ENCODE results near the gene ZWILCH. TPM values are rescaled to one million over a fixed set of nuclear protein-coding genes. Genes with fewer than 3 reads are reported as not detected.

Gene ZWILCH
- total RNA-seq, 2 experiments from 2014 or later: 28.9 to 30.0 TPM

GRCh38 chr15:66474963-66475362 is 30.2 kb upstream of the ZWILCH start:
- POLR2A ChIA-PET: interaction anchor here (0.9 to 1.9 kb wide), 2 partner anchors 10 to 23 kb away, joined by 3 to 7 read pairs; partner anchors contain the start of gene SNAPC5
- Mint-ChIP-seq H3K27ac (no peak overlapping the region), H3K4me1 (peaks cover 31% of the 10 kb centered on the region), H3K36me3 (ENCODE audit: low read depth) (peaks cover 17% of the 10 kb centered on the region), H3K4me3 (no peak overlapping the region), H3K27me3 (no peaks in the 10 kb centered on the region), H3K9me3 (no peaks in the 10 kb centered on the region)
- no peak for DNase-seq
- CTCF ChIA-PET: interaction anchor here (1.0 to 1.4 kb wide), 2 partner anchors 42 to 89 kb away, joined by 3 to 4 read pairs; no protein-coding TSS in a partner anchor

- POLR2A ChIA-PET: no interaction called here
- no peak overlapping the region for H3K4me3 Mint-ChIP-seq
- peaks cover 23% of the 10 kb centered on the region for H3K36me3 Mint-ChIP-seq (ENCODE audit: low read depth)
- peaks cover 17% of the 10 kb centered on the region for H3K4me1 Mint-ChIP-seq
- H3K27me3 Mint-ChIP-seq: no peaks in the 10 kb centered on the region
- CTCF ChIA-PET: no interaction called here
- H3K9me3 Mint-ChIP-seq: no peaks in the 10 kb centered on the region
- DNase-seq: no peak
- peak overlapping the region; percentile 33 for H3K27ac Mint-ChIP-seq
Observed at GRCh38 chr15:66476535-66476934, 28.6 kb upstream of the ZWILCH start.

- H3K36me3 Mint-ChIP-seq (ENCODE audit: low read depth): peaks cover 27% of the 10 kb centered on the region
- DNase-seq: no peak
- POLR2A ChIA-PET: no interaction called here
- CTCF ChIA-PET: no interaction called here
- H3K9me3 Mint-ChIP-seq: no peaks in the 10 kb centered on the region
- H3K4me3 Mint-ChIP-seq: no peak overlapping the region
- no peaks in the 10 kb centered on the region for H3K27me3 Mint-ChIP-seq
- no peak overlapping the region for H3K27ac Mint-ChIP-seq
- peaks cover 13% of the 10 kb centered on the region for H3K4me1 Mint-ChIP-seq
Observed at GRCh38 chr15:66477011-66477410, 28.1 kb upstream of the ZWILCH start.

- POLR2A ChIA-PET: no interaction called here
- Mint-ChIP-seq H3K36me3 (ENCODE audit: low read depth) (peaks cover 43% of the 10 kb centered on the region), H3K27ac (no peak overlapping the region), H3K4me1 (peaks cover 2% of the 10 kb centered on the region), H3K27me3 (no peaks in the 10 kb centered on the region), H3K4me3 (no peak overlapping the region), H3K9me3 (no peaks in the 10 kb centered on the region)
- CTCF ChIA-PET: no interaction called here
- no peak for DNase-seq
Observed at GRCh38 chr15:66480267-66480666, 24.9 kb upstream of the ZWILCH start.

- no peaks in the 10 kb centered on the region for H3K9me3 Mint-ChIP-seq
- no peak overlapping the region for H3K27ac Mint-ChIP-seq
- DNase-seq: no peak
- peaks cover 43% of the 10 kb centered on the region for H3K36me3 Mint-ChIP-seq (ENCODE audit: low read depth)
- CTCF ChIA-PET: no interaction called here
- peaks cover under 1% of the 10 kb centered on the region for H3K4me1 Mint-ChIP-seq
- H3K4me3 Mint-ChIP-seq: no peak overlapping the region
- no peaks in the 10 kb centered on the region for H3K27me3 Mint-ChIP-seq
- POLR2A ChIA-PET: interaction anchor here (0.6 kb wide), 1 partner anchor 10 kb away, joined by 3 read pairs; no protein-coding TSS in a partner anchor
Observed at GRCh38 chr15:66481107-66481856, 23.8 kb upstream of the ZWILCH start.

GRCh38 chr15:66482539-66482938 is 22.6 kb upstream of the ZWILCH start:
- ChIA-PET CTCF (no interaction called here), POLR2A (no interaction called here)
- Mint-ChIP-seq H3K4me1 (no peaks in the 10 kb centered on the region), H3K9me3 (no peaks in the 10 kb centered on the region), H3K4me3 (no peak overlapping the region), H3K27me3 (no peaks in the 10 kb centered on the region), H3K36me3 (ENCODE audit: low read depth) (peaks cover 49% of the 10 kb centered on the region), H3K27ac (no peak overlapping the region)
- DNase-seq: no peak

GRCh38 chr15:66483131-66483566 is 22.0 kb upstream of the ZWILCH start:
- Mint-ChIP-seq H3K4me3 (no peak overlapping the region), H3K4me1 (no peaks in the 10 kb centered on the region), H3K27me3 (no peaks in the 10 kb centered on the region), H3K9me3 (no peaks in the 10 kb centered on the region), H3K27ac (no peak overlapping the region), H3K36me3 (ENCODE audit: low read depth) (peaks cover 55% of the 10 kb centered on the region)
- DNase-seq: no peak
- ChIA-PET CTCF (no interaction called here), POLR2A (no interaction called here)

- no peaks in the 10 kb centered on the region for H3K9me3 Mint-ChIP-seq
- H3K36me3 Mint-ChIP-seq (ENCODE audit: low read depth): peaks cover 64% of the 10 kb centered on the region
- H3K27me3 Mint-ChIP-seq: no peaks in the 10 kb centered on the region
- H3K27ac Mint-ChIP-seq: no peak overlapping the region
- ChIA-PET POLR2A (interaction anchor here (1.0 to 1.8 kb wide), 2 partner anchors 9 to 97 kb away, joined by 3 to 4 read pairs; no protein-coding TSS in a partner anchor), CTCF (interaction anchor here (0.8 kb wide), 1 partner anchor 98 kb away, joined by 3 read pairs; the partner anchor contains the start of gene MAP2K1)
- no peak overlapping the region for H3K4me3 Mint-ChIP-seq
- H3K4me1 Mint-ChIP-seq: no peaks in the 10 kb centered on the region
- no peak for DNase-seq
Observed at GRCh38 chr15:66484539-66485112, 20.5 kb upstream of the ZWILCH start.

GRCh38 chr15:66486887-66487286 is 18.2 kb upstream of the ZWILCH start:
- ChIA-PET POLR2A (interaction anchor here (2.9 kb wide), 1 partner anchor 11 kb away, joined by 8 read pairs; the partner anchor contains the start of gene SNAPC5), CTCF (interaction anchor here (0.8 kb wide), 1 partner anchor 10 kb away, joined by 4 read pairs; no protein-coding TSS in a partner anchor)
- Mint-ChIP-seq H3K27ac (no peak overlapping the region), H3K36me3 (ENCODE audit: low read depth) (peaks cover 69% of the 10 kb centered on the region), H3K27me3 (no peaks in the 10 kb centered on the region), H3K4me3 (no peak overlapping the region), H3K9me3 (no peaks in the 10 kb centered on the region), H3K4me1 (peaks cover 2% of the 10 kb centered on the region)
- no peak for DNase-seq

GRCh38 chr15:66488525-66488924 is 16.6 kb upstream of the ZWILCH start:
- Mint-ChIP-seq H3K27ac (no peak overlapping the region), H3K27me3 (no peaks in the 10 kb centered on the region), H3K36me3 (ENCODE audit: low read depth) (peaks cover 68% of the 10 kb centered on the region), H3K4me3 (no peak overlapping the region), H3K9me3 (no peaks in the 10 kb centered on the region), H3K4me1 (peaks cover 5% of the 10 kb centered on the region)
- no peak for DNase-seq
- ChIA-PET POLR2A (interaction anchor here (1.5 to 2.9 kb wide), 2 partner anchors 9 to 63 kb away, joined by 3 to 8 read pairs; partner anchors contain the start of gene SNAPC5), CTCF (no interaction called here)

GRCh38 chr15:66489179-66489791 is 15.8 kb upstream of the ZWILCH start:
- Mint-ChIP-seq H3K4me1 (peaks cover 8% of the 10 kb centered on the region), H3K4me3 (no peak overlapping the region), H3K9me3 (no peaks in the 10 kb centered on the region), H3K27me3 (no peaks in the 10 kb centered on the region), H3K36me3 (ENCODE audit: low read depth) (peaks cover 72% of the 10 kb centered on the region), H3K27ac (peak overlapping the region; percentile 19)
- ChIA-PET CTCF (interaction anchor here (1.3 kb wide), 1 partner anchor 10 kb away, joined by 3 read pairs; no protein-coding TSS in a partner anchor), POLR2A (interaction anchor here (1.5 to 2.9 kb wide), 3 partner anchors 9 to 101 kb away, joined by 3 to 8 read pairs (median 5); partner anchors contain the start of gene SNAPC5)
- peak; percentile 8 for DNase-seq

- H3K4me3 Mint-ChIP-seq: no peak overlapping the region
- peaks cover 69% of the 10 kb centered on the region for H3K36me3 Mint-ChIP-seq (ENCODE audit: low read depth)
- no peaks in the 10 kb centered on the region for H3K27me3 Mint-ChIP-seq
- H3K27ac Mint-ChIP-seq: no peak overlapping the region
- POLR2A ChIA-PET: interaction anchor here (0.6 to 2.5 kb wide), 3 partner anchors 10 to 137 kb away, joined by 3 to 12 read pairs (median 3); partner anchors contain the start of genes RPL4 and ZWILCH
- CTCF ChIA-PET: interaction anchor here (1.5 to 1.7 kb wide), 2 partner anchors 12 to 106 kb away, joined by 4 to 8 read pairs; partner anchors contain the start of gene RPL4
- no peaks in the 10 kb centered on the region for H3K9me3 Mint-ChIP-seq
- peaks cover 21% of the 10 kb centered on the region for H3K4me1 Mint-ChIP-seq
- DNase-seq: no peak
Observed at GRCh38 chr15:66491846-66492245, 13.3 kb upstream of the ZWILCH start.

- Mint-ChIP-seq H3K4me1 (peaks cover 41% of the 10 kb centered on the region), H3K27ac (peak overlapping the region; percentile 2), H3K4me3 (no peak overlapping the region), H3K9me3 (no peaks in the 10 kb centered on the region), H3K36me3 (ENCODE audit: low read depth) (peaks cover 75% of the 10 kb centered on the region), H3K27me3 (no peaks in the 10 kb centered on the region)
- ChIA-PET POLR2A (interaction anchor here (1.4 kb wide), 1 partner anchor 11 kb away, joined by 7 read pairs; the partner anchor contains the start of genes RPL4 and ZWILCH), CTCF (no interaction called here)
- DNase-seq: no peak
Observed at GRCh38 chr15:66494262-66494661, 10.9 kb upstream of the ZWILCH start.
